ENCODE data around the gene DCTN1.

The DCTN1 gene

GRCh38 chr2:74328573-74328972 lies 51.5 kb downstream of the DCTN1 start:
- Mint-ChIP-seq H3K4me3 (no peak overlapping the region), H3K9me3 (no peaks in the 10 kb centered on the region), H3K36me3 (no peaks in the 10 kb centered on the region), H3K27ac (no peak overlapping the region), H3K4me1 (no peaks in the 10 kb centered on the region)
- no peak for ATAC-seq
- DNase-seq (ENCODE audit: low spot score in 2 of 2): peak in 1 of 2 donors; percentile 7

DNA sequence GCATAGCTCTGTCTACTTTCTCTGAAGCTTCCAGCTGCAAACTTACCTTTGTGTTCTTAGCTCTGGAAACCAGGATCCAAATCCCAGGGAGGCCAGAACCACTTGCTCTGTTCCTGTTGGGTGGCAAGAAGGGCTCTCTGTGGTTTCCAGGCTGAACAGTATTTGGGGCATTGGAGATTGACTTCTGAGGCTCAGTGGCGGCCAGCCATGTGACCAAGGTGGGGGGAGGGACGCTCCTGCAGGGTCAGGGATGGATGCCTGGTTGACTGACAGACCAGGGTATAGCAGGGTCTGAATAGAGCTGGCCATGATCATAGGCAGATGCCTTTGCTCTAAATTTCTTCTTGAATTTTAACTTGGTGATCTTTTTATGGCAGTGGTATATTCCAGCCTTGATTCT lies 52.0 kb downstream of the DCTN1 start:
- Mint-ChIP-seq H3K36me3 (no peaks in the 10 kb centered on the region), H3K27ac (no peak overlapping the region), H3K4me1 (no peaks in the 10 kb centered on the region), H3K4me3 (no peak overlapping the region), H3K9me3 (no peaks in the 10 kb centered on the region)
- ATAC-seq (no peak), DNase-seq (ENCODE audit: low spot score in 2 of 2) (peak in 1 of 2 donors; percentile 39)

GRCh38 chr2:74327627-74328026 lies 52.5 kb downstream of the DCTN1 start:
- H3K36me3 Mint-ChIP-seq: no peaks in the 10 kb centered on the region
- H3K27ac Mint-ChIP-seq: no peak overlapping the region
- no peaks in the 10 kb centered on the region for H3K9me3 Mint-ChIP-seq
- no peaks in the 10 kb centered on the region for H3K4me1 Mint-ChIP-seq
- ATAC-seq: no peak
- no peak for DNase-seq (ENCODE audit: low spot score in 2 of 2)
- no peak overlapping the region for H3K4me3 Mint-ChIP-seq

- ATAC-seq: no peak
Measured at GRCh38 chr2:74327199-74327598, 52.9 kb downstream of the DCTN1 start.

DNA sequence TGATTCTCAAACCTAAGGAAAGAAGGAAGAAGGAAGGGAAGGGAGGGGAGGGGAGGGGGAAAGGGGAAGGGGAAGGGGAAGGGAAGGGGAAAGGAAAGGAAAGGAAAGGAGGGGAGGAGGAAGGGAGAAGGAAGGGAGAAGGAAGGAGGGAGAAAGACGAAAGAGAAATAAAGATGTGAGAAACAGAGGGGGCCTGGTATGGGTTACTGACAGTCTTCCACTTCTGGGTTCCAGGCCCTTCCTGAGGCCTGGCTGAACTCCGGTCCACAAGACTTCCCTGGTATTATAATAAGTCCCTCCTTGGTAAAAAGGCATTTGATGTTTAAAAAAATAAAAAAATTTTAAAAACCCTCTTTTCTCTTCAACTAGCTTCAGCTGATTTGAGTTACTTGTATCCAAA lies 54.3 kb downstream of the DCTN1 start:
- Mint-ChIP-seq H3K36me3 (no peaks in the 10 kb centered on the region), H3K27ac (no peak overlapping the region), H3K9me3 (no peaks in the 10 kb centered on the region), H3K4me1 (no peaks in the 10 kb centered on the region), H3K4me3 (no peak overlapping the region)
- ATAC-seq (no peak), DNase-seq (ENCODE audit: low spot score in 2 of 2) (peak in 1 of 2 donors; percentile 6)

More at GRCh38 chr2:74327199-74327598, 52.9 kb downstream of the DCTN1 start:
- no peak overlapping the region for H3K27ac Mint-ChIP-seq
- no peaks in the 10 kb centered on the region for H3K4me1 Mint-ChIP-seq
- no peaks in the 10 kb centered on the region for H3K36me3 Mint-ChIP-seq
- DNase-seq (ENCODE audit: low spot score in 2 of 2): peak in 1 of 2 donors; percentile 32
- H3K9me3 Mint-ChIP-seq: no peaks in the 10 kb centered on the region
- H3K4me3 Mint-ChIP-seq: no peak overlapping the region

DNA sequence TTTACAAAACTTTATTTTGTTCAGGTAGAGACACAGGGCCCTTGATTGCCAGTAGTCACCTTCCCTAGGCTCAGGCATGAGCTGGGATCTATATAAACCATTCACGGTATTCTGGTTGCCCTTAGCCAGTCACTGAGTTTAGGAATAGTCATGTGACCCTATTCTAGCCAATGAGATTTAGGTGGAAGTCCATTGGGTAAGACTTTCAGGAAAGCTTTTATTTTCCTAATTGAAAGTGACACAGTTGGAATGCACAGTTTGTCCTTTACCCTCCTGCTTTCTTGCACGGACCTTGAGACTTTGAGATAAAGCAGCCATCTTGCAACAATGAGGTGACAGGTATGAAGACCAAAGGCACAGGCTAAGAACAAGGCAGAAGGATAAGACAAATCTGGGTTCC lies 58.4 kb downstream of the DCTN1 start:
- Mint-ChIP-seq H3K4me1 (no peaks in the 10 kb centered on the region), H3K27ac (no peak overlapping the region), H3K4me3 (no peak overlapping the region), H3K9me3 (no peaks in the 10 kb centered on the region), H3K36me3 (no peaks in the 10 kb centered on the region)
- DNase-seq (ENCODE audit: low spot score in 2 of 2) (peak in 1 of 2 donors; percentile 15), ATAC-seq (no peak)

GRCh38 chr2:74317701-74318100 lies 62.4 kb downstream of the DCTN1 start:
- H3K27ac Mint-ChIP-seq: no peak overlapping the region

DNA sequence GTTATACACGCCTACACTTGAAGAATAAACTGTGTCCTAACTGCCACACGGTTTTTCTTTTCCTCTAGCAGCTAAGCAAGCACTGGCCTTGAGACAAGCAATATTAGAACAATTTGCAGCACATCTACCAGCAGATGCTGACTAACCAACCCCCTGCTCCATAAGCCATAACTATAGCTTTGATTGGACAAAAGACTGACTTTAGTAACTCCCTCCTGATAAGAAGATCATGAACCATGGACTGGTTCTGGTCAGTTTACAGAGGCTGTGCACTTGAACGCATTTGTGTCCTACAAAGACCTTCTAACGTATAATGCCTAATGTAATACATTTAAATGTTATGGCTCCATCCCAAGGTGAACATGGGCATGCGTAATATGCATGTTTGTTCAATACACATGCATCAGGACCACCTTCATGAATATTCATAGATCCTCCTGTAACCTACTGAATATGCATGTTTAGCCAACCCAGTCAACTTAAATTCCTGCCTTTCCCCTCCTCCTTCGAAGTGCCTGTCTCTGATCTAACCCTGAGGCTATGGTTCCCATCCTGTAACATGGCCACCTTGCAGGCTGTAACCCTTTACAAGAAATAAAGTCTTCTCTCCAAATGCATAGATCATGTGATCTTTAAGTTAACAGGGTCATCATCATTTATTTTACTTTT lies 63.4 kb downstream of the DCTN1 start:
- H3K36me3 Mint-ChIP-seq: no peaks in the 10 kb centered on the region
- H3K27ac Mint-ChIP-seq: no peak overlapping the region
- H3K4me3 Mint-ChIP-seq: no peak overlapping the region
- no peak for ATAC-seq
- peak in 1 of 2 donors; percentile 22 for DNase-seq (ENCODE audit: low spot score in 2 of 2)
- H3K9me3 Mint-ChIP-seq: no peaks in the 10 kb centered on the region
- H3K4me1 Mint-ChIP-seq: no peaks in the 10 kb centered on the region

More at GRCh38 chr2:74317701-74318100, 62.4 kb downstream of the DCTN1 start:
- DNase-seq (ENCODE audit: low spot score in 2 of 2) (peak in 1 of 2 donors; percentile 17), ATAC-seq (no peak)
- Mint-ChIP-seq H3K4me3 (no peak overlapping the region), H3K9me3 (no peaks in the 10 kb centered on the region), H3K36me3 (no peaks in the 10 kb centered on the region), H3K4me1 (no peaks in the 10 kb centered on the region)

DNA sequence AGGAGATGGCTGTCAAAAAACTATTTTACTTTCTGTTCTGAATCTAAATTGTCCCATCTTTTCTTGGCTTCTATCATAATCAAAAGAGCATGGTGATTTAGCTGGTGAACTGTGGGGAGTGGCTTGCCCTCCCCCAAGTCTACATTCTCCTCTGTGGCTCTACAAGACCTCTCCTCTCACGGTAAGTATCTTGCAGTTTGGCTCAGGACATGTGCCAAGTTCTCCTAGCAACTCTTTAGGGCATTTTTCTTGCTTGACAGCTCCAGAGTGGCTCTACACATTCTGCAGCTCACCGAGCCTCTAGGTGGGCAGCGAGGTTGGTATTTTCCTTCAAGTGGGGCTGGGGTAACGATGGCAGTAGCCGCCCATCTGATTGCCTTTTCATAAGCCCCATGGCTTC lies 66.0 kb downstream of the DCTN1 start:
- Mint-ChIP-seq H3K36me3 (no peaks in the 10 kb centered on the region), H3K27ac (no peak overlapping the region), H3K4me1 (no peaks in the 10 kb centered on the region), H3K9me3 (no peaks in the 10 kb centered on the region), H3K4me3 (no peak overlapping the region)
- no peak for ATAC-seq
- peak in 1 of 2 donors; percentile 2 for DNase-seq (ENCODE audit: low spot score in 2 of 2)

GRCh38 chr2:74313497-74313896 lies 66.6 kb downstream of the DCTN1 start:
- Mint-ChIP-seq H3K9me3 (no peaks in the 10 kb centered on the region), H3K4me3 (no peak overlapping the region), H3K4me1 (no peaks in the 10 kb centered on the region), H3K27ac (no peak overlapping the region), H3K36me3 (no peaks in the 10 kb centered on the region)
- DNase-seq (ENCODE audit: low spot score in 2 of 2) (peak in 1 of 2 donors; percentile 7), ATAC-seq (no peak)

DNA sequence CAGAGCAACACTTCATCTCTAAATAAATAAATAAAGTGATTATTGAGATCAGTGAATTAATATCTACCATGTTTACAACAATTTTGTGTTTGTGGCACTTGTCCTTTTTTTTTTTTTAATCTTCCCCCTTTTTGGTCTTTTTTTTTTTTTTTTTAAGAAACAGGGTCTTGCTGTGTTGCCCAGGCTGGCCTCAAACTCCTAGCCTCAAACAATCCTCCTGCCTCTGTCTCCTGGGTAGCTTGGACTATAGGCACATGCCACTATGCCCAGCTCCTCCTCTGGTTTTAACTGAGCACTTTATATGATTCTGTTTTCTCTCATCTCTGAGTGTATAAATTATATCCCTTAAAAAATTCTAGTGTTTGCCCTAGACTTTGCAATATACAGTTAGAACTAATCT lies 67.2 kb downstream of the DCTN1 start:
- ATAC-seq (no peak), DNase-seq (ENCODE audit: low spot score in 2 of 2) (no peak)
- Mint-ChIP-seq H3K9me3 (no peaks in the 10 kb centered on the region), H3K36me3 (no peaks in the 10 kb centered on the region), H3K4me1 (no peaks in the 10 kb centered on the region), H3K27ac (no peak overlapping the region), H3K4me3 (no peak overlapping the region)
